Endothelial cell of umbilical vein (primary cell): ENCODE data around the gene NR2C2. TPM values are rescaled to one million over a fixed set of nuclear protein-coding genes. Genes with fewer than 3 reads are reported as not detected.

Source experiments
- BruUV-seq: library from RNA; stranded (reverse); fragments of 400-500 nt; replicated peaks from 2 replicates; lab custom pipeline; 2021; lab: Mats Ljungman, UMichigan
- CTCF ChIA-PET: fragments of 300-600, 350-600 bp; sonication (Branson Sonifier 250); formaldehyde crosslinking; loops from one replicate; lab custom pipeline; 2021; ENCODE audit warnings: antibody characterized with exemption, inconsistent platforms; lab: Charles Lee
- POLR2A ChIA-PET: fragments of 300-600, 350-600 bp; sonication (Branson Sonifier 250); formaldehyde crosslinking; loops from one replicate; lab custom pipeline; 2021; ENCODE audit warnings: antibody characterized with exemption, inconsistent platforms; lab: Charles Lee
- DNase-seq: peaks from one replicate; pipeline ENCODE4 v3.0.0-alpha.2; 2011; ENCODE audit warnings: low read depth, low spot score
- FAIRE-seq: peaks from 2 replicates; lab custom pipeline; 2011; peaks lifted over from hg19 to GRCh38; lab: Jason Lieb, UNC
- H2AFZ ChIP-seq: 2 replicates; pipeline ENCODE4 v1.6.0; 2012; ENCODE audit warnings: low read depth, low read length, control low read depth, inconsistent platforms
- H3K27ac ChIP-seq: 2 replicates; pipeline ENCODE4 v1.5.1; 2011; ENCODE audit warnings: low read depth, mild to moderate bottlenecking, control low read depth, low read length, moderate library complexity; ENCODE audit not compliant: insufficient read depth
- H3K27me3 ChIP-seq, 2 experiments: 2 replicates each; pipeline versions ENCODE4 v1.6.0 to v1.6.1; 2011; ENCODE audit warnings: low read length in 2 of 2, mixed read lengths in 1 of 2; ENCODE audit not compliant: control insufficient read depth in 2 of 2, insufficient read depth in 2 of 2
- H3K36me3 ChIP-seq, 2 experiments: 2 replicates in 1 of 2; 3 replicates in 1 of 2; pipeline ENCODE4 v1.5.1; 2011; ENCODE audit warnings: low read length in 2 of 2, mild to moderate bottlenecking in 1 of 2, moderate library complexity in 1 of 2; ENCODE audit not compliant: control insufficient read depth in 2 of 2, insufficient read depth in 2 of 2; ENCODE audit errors: extremely low read depth in 1 of 2
- H3K4me1 ChIP-seq: 3 replicates; pipeline ENCODE4 v1.5.1; 2011; ENCODE audit warnings: mild to moderate bottlenecking, low read length; ENCODE audit not compliant: control insufficient read depth, insufficient read depth; ENCODE audit errors: extremely low read depth
- H3K4me2 ChIP-seq: 2 replicates; pipeline ENCODE4 v1.6.1; 2011; ENCODE audit warnings: low read length, control low read depth, mixed read lengths; ENCODE audit not compliant: insufficient read depth
- H3K4me3 ChIP-seq, 3 experiments: fragments of 200-600 bp in 1 of 3; sonication (generic), shearing (Covaris generic) in 1 of 3; replicated peaks in 1 of 3; 2 replicates each; pipeline ENCODE4 v1.5.1; 2011 to 2016; ENCODE audit warnings: control low read depth in 3 of 3, low read length in 3 of 3, mild to moderate bottlenecking in 2 of 3, inconsistent platforms in 1 of 3, low read depth in 1 of 3, moderate library complexity in 1 of 3; ENCODE audit not compliant: insufficient read depth in 1 of 3
- H3K79me2 ChIP-seq: 2 replicates; pipeline ENCODE4 v1.6.0; 2012; ENCODE audit warnings: low read length, inconsistent platforms; ENCODE audit not compliant: control insufficient read depth, insufficient read depth
- H3K9ac ChIP-seq: replicated peaks from 2 replicates; pipeline ENCODE3; 2011; ENCODE audit warnings: low read length, control low read depth; ENCODE audit not compliant: insufficient read depth; ENCODE audit errors: extremely low read depth
- H3K9me1 ChIP-seq: replicated peaks from 3 replicates; pipeline ENCODE4 v1.6.0; 2011; ENCODE audit warnings: mild to moderate bottlenecking, low read length; ENCODE audit not compliant: control insufficient read depth, insufficient read depth; ENCODE audit errors: extremely low read depth
- H3K9me3 ChIP-seq: replicated peaks from 2 replicates; pipeline ENCODE4 v1.5.1; 2012; ENCODE audit warnings: low read length, inconsistent platforms; ENCODE audit not compliant: control insufficient read depth, insufficient read depth
- H4K20me1 ChIP-seq: replicated peaks from 2 replicates; pipeline ENCODE3; 2011; ENCODE audit warnings: mild to moderate bottlenecking, low read length; ENCODE audit not compliant: control insufficient read depth, insufficient read depth; ENCODE audit errors: extremely low read depth
- CTCF ChIP-seq, 2 donors: IDR thresholded peaks; 1 replicate in 1 of 2; 2 replicates in 1 of 2; pipeline ENCODE4 v1.5.1; 2011; ENCODE audit warnings: low read length in 2 of 2, mild to moderate bottlenecking in 2 of 2, moderate library complexity in 2 of 2, control low read depth in 1 of 2, inconsistent platforms in 1 of 2, low read depth in 1 of 2; ENCODE audit not compliant: insufficient read depth in 1 of 2; ENCODE audit errors: extremely low read depth in 1 of 2
- EZH2 ChIP-seq: IDR thresholded peaks from 2 replicates; pipeline ENCODE4 v1.6.1; 2012; ENCODE audit warnings: borderline replicate concordance, low read depth, mild to moderate bottlenecking, moderate library complexity, low read length, inconsistent platforms; ENCODE audit not compliant: severe bottlenecking
- FOS ChIP-seq: IDR thresholded peaks from 2 replicates; pipeline ENCODE4 v1.6.1; 2011; ENCODE audit warnings: mild to moderate bottlenecking, low read length, moderate library complexity, borderline replicate concordance; ENCODE audit not compliant: insufficient read depth
- GATA2 ChIP-seq: IDR thresholded peaks from 2 replicates; pipeline ENCODE4 v1.7.0; 2011; ENCODE audit warnings: low read depth, mild to moderate bottlenecking, moderate library complexity, mixed read lengths, low read length; ENCODE audit not compliant: insufficient read length, insufficient read depth
- JUN ChIP-seq: IDR thresholded peaks from 2 replicates; pipeline ENCODE4 v1.6.1; 2011; ENCODE audit warnings: borderline replicate concordance, low read depth; ENCODE audit not compliant: insufficient read length, insufficient read depth
- MYC ChIP-seq: IDR thresholded peaks from one replicate; pipeline ENCODE4 v1.6.1; 2011; ENCODE audit warnings: mild to moderate bottlenecking, low read depth, low read length
- POLR2A ChIP-seq: IDR thresholded peaks from 2 replicates; pipeline ENCODE4 v1.6.1; 2012; ENCODE audit warnings: low read depth, mild to moderate bottlenecking, control low read depth, low read length
- POLR2AphosphoS5 ChIP-seq: IDR thresholded peaks from 2 replicates; pipeline ENCODE4 v1.6.1; 2012; ENCODE audit warnings: low read depth, mild to moderate bottlenecking, control low read depth, low read length, moderate library complexity; ENCODE audit not compliant: insufficient read depth
- dilution Hi-C: fragments of 300-500 bp; cut with MboI; formaldehyde crosslinking; loops from one replicate; pipeline ENCODE4 v1.15.0; 2019; ENCODE audit warnings: low sequenced_read_pairs; ENCODE audit not compliant: extremely low pct_ligation_motif_present
- intact Hi-C: fragments of 100-400 bp; cut with micrococcal nuclease; formaldehyde crosslinking; loops from one replicate; pipeline ENCODE4 v1.10.0; 2022
- polyA plus RNA-seq, 4 experiments: library from polyadenylated mRNA; depleted of rRNA in 3 of 4; stranded (reverse) in 3 of 4; unstranded in 1 of 4; fragments of >200 nt; gene quantifications; 2 replicates each; pipeline versions ENCODE4 v1.2.1 to v1.2.3, GENCODE V29; 2011 to 2012; ENCODE audit warnings: missing spikeins in 1 of 4
- total RNA-seq: library from RNA; stranded (reverse); gene quantifications from 2 replicates; pipeline ENCODE4 v1.2.3, GENCODE V29; 2021
- TF ChIP-seq, protein P1 (sequence below): IDR thresholded peaks from 2 replicates; pipeline ENCODE4 v1.6.1; 2011; ENCODE audit not compliant: insufficient read depth, insufficient read length

The NR2C2 gene
- total and polyA plus RNA-seq, 2 donors (not counting 3 experiments of a cell fraction or from before 2014, with no cell fraction given), result 20.3 to 59.8 TPM

- FAIRE-seq (no peak), DNase-seq (no peak)
- TF ChIP-seq GATA2 (no peak), FOS (no peak), POLR2AphosphoS5 (no peak), JUN (no peak), MYC (no peak), EZH2 (no peak), CTCF (IDR thresholded peaks at IDR 0.05; ENCODE audit: extremely low read depth in 1 of 2, insufficient read depth in 1 of 2, low read depth in 1 of 2, low read length in 2 of 2) (no peak), POLR2A (no peak)
- TF ChIP-seq, protein P1, sequence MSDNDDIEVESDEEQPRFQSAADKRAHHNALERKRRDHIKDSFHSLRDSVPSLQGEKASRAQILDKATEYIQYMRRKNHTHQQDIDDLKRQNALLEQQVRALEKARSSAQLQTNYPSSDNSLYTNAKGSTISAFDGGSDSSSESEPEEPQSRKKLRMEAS, result no peak
- H3K4me3 ChIP-seq, result no peak overlapping the region
- H2AFZ ChIP-seq, result no peak overlapping the region
- H3K9me3 ChIP-seq, result no peaks in the 10 kb centered on the region
- no peaks in the 10 kb centered on the region for H4K20me1 ChIP-seq
- intact Hi-C loops, result no loop called here
- no peaks in the 10 kb centered on the region for H3K27me3 ChIP-seq
- peaks cover 21 to 30% of the 10 kb centered on the region in 2 experiments for H3K36me3 ChIP-seq
- H3K9ac ChIP-seq, result no peak overlapping the region
- no TSS peak for BruUV-seq
- ChIA-PET CTCF (no interaction called here), POLR2A (no interaction called here)
- H3K79me2 ChIP-seq, result no peaks in the 10 kb centered on the region
- no peak overlapping the region for H3K27ac ChIP-seq
- H3K4me1 ChIP-seq, result no peaks in the 10 kb centered on the region
- dilution Hi-C loops, result no loop called here
- H3K4me2 ChIP-seq, result no peak overlapping the region
- H3K9me1 ChIP-seq, result no peaks in the 10 kb centered on the region
These were observed 138.9 kb downstream of the NR2C2 start for GRCh38 chr3:15086263-15086662.
